HepG2 (cell line): ENCODE data around the gene PISD. TPM values are rescaled to one million over a fixed set of nuclear protein-coding genes. Genes with fewer than 3 reads are reported as not detected.

ENCODE experiments used
- ATF4 ChIP-seq, 2 experiments: fragments of 450-650 bp in 1 of 2; sonication (generic) in 1 of 2; formaldehyde crosslinking; IDR thresholded peaks; 2 replicates each; pipeline versions ENCODE4 v1.5.0 to v1.8.0; 2020 to 2022; ENCODE audit warnings: mild to moderate bottlenecking in 1 of 2, missing genetic modification reagents in 1 of 2
- CBFB ChIP-seq: sonication (generic); formaldehyde crosslinking; IDR thresholded peaks from 2 replicates; pipeline ENCODE4 v1.4.0; 2020; ENCODE audit warnings: missing genetic modification reagents
- CBX1 ChIP-seq: IDR thresholded peaks from one replicate; pipeline ENCODE4 v1.6.1; 2016; ENCODE audit warnings: antibody characterized with exemption, low read depth
- CBX2 ChIP-seq, 2 experiments: fragments of 200-600 bp in 1 of 2; sonication (generic); formaldehyde crosslinking in 1 of 2; IDR thresholded peaks; 2 replicates each; pipeline versions ENCODE4 v1.7.0 to v1.8.1; 2018 to 2022; ENCODE audit warnings: low read depth in 2 of 2, low read length in 1 of 2, mild to moderate bottlenecking in 1 of 2, missing genetic modification reagents in 1 of 2
- CERS6 ChIP-seq: sonication (generic); formaldehyde crosslinking; IDR thresholded peaks from 2 replicates; pipeline ENCODE4 v1.5.0; 2020; ENCODE audit warnings: missing genetic modification reagents
- CTCF ChIP-seq: sonication (generic); formaldehyde crosslinking; IDR thresholded peaks from 2 replicates; pipeline ENCODE4 v1.5.0; 2020; ENCODE audit warnings: mild to moderate bottlenecking, missing genetic modification reagents, moderate library complexity
- FLYWCH1 ChIP-seq: sonication (generic); formaldehyde crosslinking; IDR thresholded peaks from 2 replicates; pipeline ENCODE4 v1.8.1; 2023; ENCODE audit warnings: mild to moderate bottlenecking, missing genetic modification reagents
- FOXJ3 ChIP-seq: sonication (generic); formaldehyde crosslinking; IDR thresholded peaks from 2 replicates; pipeline ENCODE4 v1.4.0; 2020; ENCODE audit warnings: missing genetic modification reagents, mild to moderate bottlenecking, borderline replicate concordance
- HNRNPLL ChIP-seq: fragments of 200-400 bp; formaldehyde crosslinking; IDR thresholded peaks from 2 replicates; pipeline ENCODE4 v1.6.1; 2017; ENCODE audit warnings: mild to moderate bottlenecking, low read depth, low read length; ENCODE audit not compliant: poor library complexity, severe bottlenecking
- KDM1A ChIP-seq: IDR thresholded peaks from 2 replicates; pipeline ENCODE4 v1.6.1; 2016; ENCODE audit warnings: missing compliant biosample characterization
- NFE2L1 ChIP-seq: sonication (generic); formaldehyde crosslinking; IDR thresholded peaks from 2 replicates; pipeline ENCODE4 v1.4.0; 2020; ENCODE audit warnings: missing genetic modification reagents, mild to moderate bottlenecking, borderline replicate concordance
- PAF1 ChIP-seq: IDR thresholded peaks from 2 replicates; pipeline ENCODE4 v1.6.1; 2016; ENCODE audit warnings: missing genetic modification reagents, missing compliant biosample characterization
- SIX4 ChIP-seq: sonication (generic); formaldehyde crosslinking; IDR thresholded peaks from 2 replicates; pipeline ENCODE4 v1.4.0; 2020; ENCODE audit warnings: missing genetic modification reagents
- SKI ChIP-seq: fragments of 450-650 bp; IDR thresholded peaks from one replicate; pipeline ENCODE4 v1.6.1; 2018; ENCODE audit warnings: mild to moderate bottlenecking; ENCODE audit not compliant: partially characterized antibody
- SPEN ChIP-seq: sonication (generic); formaldehyde crosslinking; IDR thresholded peaks from 2 replicates; pipeline ENCODE4 v1.5.1; 2020; ENCODE audit warnings: low read depth, mild to moderate bottlenecking, missing genetic modification reagents
- ZMAT3 ChIP-seq: sonication (generic); formaldehyde crosslinking; conservative IDR thresholded peaks from 2 replicates; pipeline ENCODE4 v1.7.0; 2021; ENCODE audit warnings: missing genetic modification reagents
- ZNF101 ChIP-seq: sonication (generic); formaldehyde crosslinking; IDR thresholded peaks from 2 replicates; pipeline ENCODE4 v1.4.0; 2020; ENCODE audit warnings: mild to moderate bottlenecking, low read depth, missing genetic modification reagents, borderline replicate concordance
- ZNF224 ChIP-seq: sonication (generic); formaldehyde crosslinking; IDR thresholded peaks from 2 replicates; pipeline ENCODE4 v1.5.0; 2020; ENCODE audit warnings: mild to moderate bottlenecking, missing genetic modification reagents
- ZNF282 ChIP-seq: fragments of 450-650 bp; IDR thresholded peaks from 2 replicates; pipeline ENCODE4 v1.6.1; 2018; ENCODE audit not compliant: partially characterized antibody
- ZNF296 ChIP-seq: sonication (generic); formaldehyde crosslinking; conservative IDR thresholded peaks from 2 replicates; pipeline ENCODE4 v1.5.0; 2020; ENCODE audit warnings: mild to moderate bottlenecking, missing genetic modification reagents
- ZNF747 ChIP-seq: sonication (generic); formaldehyde crosslinking; IDR thresholded peaks from 2 replicates; pipeline ENCODE4 v1.8.1; 2023; ENCODE audit warnings: missing genetic modification reagents, mild to moderate bottlenecking, borderline replicate concordance
- ZNF782 ChIP-seq: sonication (generic); formaldehyde crosslinking; IDR thresholded peaks from 2 replicates; pipeline ENCODE4 v1.4.0; 2020; ENCODE audit warnings: missing genetic modification reagents, mild to moderate bottlenecking, borderline replicate concordance
- ZNF841 ChIP-seq: sonication (generic); formaldehyde crosslinking; IDR thresholded peaks from 2 replicates; pipeline ENCODE4 v1.8.1; 2023; ENCODE audit warnings: missing genetic modification reagents, borderline replicate concordance
- polyA plus RNA-seq, 8 experiments: library from polyadenylated mRNA; depleted of rRNA in 3 of 8; stranded (reverse) in 7 of 8; unstranded in 1 of 8; fragments of >200 nt; fragmentation: Illumina TruSeq in 4 of 8; extraction: Trizol in 4 of 8; gene quantifications; 2 replicates each; pipeline versions ENCODE4 v1.2.1 to v1.2.3, GENCODE V29; 2011 to 2016; ENCODE audit warnings: low read depth in 4 of 8, missing spikeins in 1 of 8, mixed read lengths in 1 of 8; ENCODE audit not compliant: insufficient read depth in 1 of 8
- total RNA-seq, 5 experiments: library from RNA; depleted of rRNA; stranded (reverse); fragments of >200 nt; fragmentation: Illumina TruSeq; extraction: Trizol; gene quantifications; 2 replicates each; pipeline ENCODE4 v1.2.3, GENCODE V29; 2016; ENCODE audit warnings: low read depth in 1 of 5
- TF ChIP-seq, protein P1 (sequence below): sonication (generic); formaldehyde crosslinking; IDR thresholded peaks from 2 replicates; pipeline ENCODE4 v1.4.0; 2020; ENCODE audit warnings: missing genetic modification reagents

Gene PISD
- total and polyA plus RNA-seq, 2 of the 13 experiments (the other 11 are each of a cell fraction or from before 2014, with no cell fraction given) = 30.1 to 47.7 TPM

DNA sequence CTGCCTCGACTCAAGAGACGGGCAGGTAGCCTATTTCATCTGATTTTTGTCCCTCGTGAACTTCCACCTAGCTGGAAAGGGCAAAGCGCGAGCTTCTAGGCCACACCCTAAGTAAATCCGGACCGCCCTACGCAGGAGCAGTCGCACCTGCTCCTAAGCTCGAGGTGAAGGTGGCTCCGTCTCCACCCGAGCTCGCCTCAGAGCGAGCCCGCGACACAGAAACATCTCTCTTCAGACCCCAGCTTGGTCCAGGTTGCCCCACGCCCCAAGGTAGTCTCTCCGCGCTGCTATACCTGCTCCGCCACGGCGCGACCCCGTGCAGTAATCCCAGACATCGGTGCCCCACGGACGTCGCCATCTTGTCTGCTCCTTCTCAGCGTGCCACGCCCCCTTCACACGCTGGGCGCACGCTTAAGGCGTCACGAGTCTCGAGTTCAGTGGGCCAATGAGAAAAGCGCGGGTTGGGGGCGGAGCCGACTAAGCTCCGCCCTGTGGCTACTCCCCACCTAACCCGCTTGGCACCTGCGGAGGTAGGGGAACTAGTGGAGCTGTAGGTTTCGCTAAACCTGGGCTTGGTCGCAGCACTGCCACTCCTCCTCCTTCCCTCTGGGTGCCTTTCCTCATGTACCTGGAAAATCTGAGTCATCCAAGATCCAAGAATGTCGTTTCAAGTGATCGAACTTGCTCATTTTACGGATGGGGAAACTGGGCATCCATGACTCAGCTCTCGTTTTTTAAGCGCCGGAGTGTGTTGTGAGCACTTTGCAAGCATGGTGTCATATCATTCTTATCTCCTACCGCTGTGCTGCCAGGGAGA, at the start of gene PISD (continued):
- TF ChIP-seq PAF1 (CRISPR knock-in tag) = no peak
- TF ChIP-seq HNRNPLL = peak; percentile 80
- TF ChIP-seq ZNF296 (CRISPR knock-in tag) = no peak
- no peak; the same call in 1 of the 2 replicates for TF ChIP-seq ZNF747 (CRISPR knock-in tag)
- TF ChIP-seq CBX1 = peak; percentile 59
- no peak for TF ChIP-seq ZNF101
- TF ChIP-seq ZNF782 (CRISPR knock-in tag) = 0 out of 2 replicates have a peak, but pooled peaks have one; percentile 62
- TF ChIP-seq SIX4 (CRISPR knock-in tag) = peak; percentile 13; the same call in 1 of the 2 replicates
- TF ChIP-seq ZNF841 (CRISPR knock-in tag) = no peak
- peak; percentile 82 for TF ChIP-seq SKI
- no peak for TF ChIP-seq FOXJ3
- TF ChIP-seq ZNF282 = no peak
- TF ChIP-seq CBFB (CRISPR knock-in tag) = peak; percentile 27; the same call in 1 of the 2 replicates
- no peak for TF ChIP-seq CBX2 (IDR thresholded peaks at IDR 0.05; ENCODE audit: low read depth, low read length)
- TF ChIP-seq CBX2 (CRISPR knock-in tag; IDR thresholded peaks at IDR 0.05; ENCODE audit: low read depth) = no peak
- TF ChIP-seq NFE2L1 (CRISPR knock-in tag) = 0 out of 2 replicates have a peak, but pooled peaks have one; percentile 11
- TF ChIP-seq KDM1A (CRISPR knock-in tag) = no peak
- peak; percentile 82 for TF ChIP-seq SPEN (CRISPR knock-in tag)
- peak in 1 of 2 experiments; percentile 57; a peak in 1 of 4 replicates for TF ChIP-seq ATF4 (CRISPR knock-in tag; IDR thresholded peaks at IDR 0.05)
- TF ChIP-seq, protein P1, sequence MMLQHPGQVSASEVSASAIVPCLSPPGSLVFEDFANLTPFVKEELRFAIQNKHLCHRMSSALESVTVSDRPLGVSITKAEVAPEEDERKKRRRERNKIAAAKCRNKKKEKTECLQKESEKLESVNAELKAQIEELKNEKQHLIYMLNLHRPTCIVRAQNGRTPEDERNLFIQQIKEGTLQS (CRISPR knock-in tag) = no peak
- TF ChIP-seq FLYWCH1 (CRISPR knock-in tag) = no peak
- 0 out of 2 replicates have a peak, but pooled peaks have one; percentile 21 for TF ChIP-seq CERS6
- no peak for TF ChIP-seq CTCF (CRISPR knock-in tag)
- 0 out of 2 replicates have a peak, but pooled peaks have one; percentile 74 for TF ChIP-seq ZNF224 (CRISPR knock-in tag)
- peak; percentile 71 for TF ChIP-seq ZMAT3
